Peyer's patch (tissue), 4 donors: Measurements from ENCODE around the gene HM13. TPM values are rescaled to one million over a fixed set of nuclear protein-coding genes. Genes with fewer than 3 reads are reported as not detected.
A peak's percentile ranks its signal among the peaks of the same experiment; 100 is the strongest.

Experiments
- DNase-seq, 3 donors: peaks; one replicate each; pipeline ENCODE4 v3.0.0-alpha.2; 2017 to 2019
- H3K27ac ChIP-seq, 4 donors: fragments of 200-600 bp; sonication (generic); one replicate each; pipeline ENCODE4 v1.5.1; 2016 to 2019
- H3K27me3 ChIP-seq, 2 donors: fragments of 200-600 bp; sonication (generic); one replicate each; pipeline ENCODE4 v1.5.1; 2019
- H3K36me3 ChIP-seq, 3 donors: fragments of 200-600 bp; sonication (generic); one replicate each; pipeline ENCODE4 v1.5.1; 2016 to 2019
- H3K4me1 ChIP-seq, 4 donors: fragments of 200-600 bp; sonication (generic); one replicate each; pipeline ENCODE4 v1.5.1; 2016 to 2019
- H3K4me3 ChIP-seq, 4 donors: fragments of 200-600 bp; sonication (generic); 1 replicate in 3 of 4; 2 replicates in 1 of 4; pipeline ENCODE4 v1.5.1; 2016 to 2019; ENCODE audit warnings: mild to moderate bottlenecking in 1 of 4
- H3K9me3 ChIP-seq, 4 donors: fragments of 200-600 bp; sonication (generic); one replicate each; pipeline ENCODE4 v1.5.1; 2016 to 2019; ENCODE audit warnings: mild to moderate bottlenecking in 1 of 4
- CTCF ChIP-seq, 6 experiments: fragments of 450-650 bp in 4 of 6; fragments of 200-600 bp in 2 of 6; sonication (generic) in 1 of 6; IDR thresholded peaks; one replicate each; pipeline ENCODE4 v1.5.1; 2017 to 2019; ENCODE audit warnings: antibody characterized with exemption in 6 of 6, mild to moderate bottlenecking in 3 of 6, moderate library complexity in 1 of 6
- POLR2A ChIP-seq, 2 donors: fragments of 450-650 bp; IDR thresholded peaks; one replicate each; pipeline ENCODE4 v1.5.1; 2017; ENCODE audit warnings: antibody characterized with exemption in 2 of 2, mild to moderate bottlenecking in 2 of 2, moderate library complexity in 2 of 2
- total RNA-seq, 4 donors: library from RNA; depleted of rRNA; stranded (reverse); fragments of >200 nt; gene quantifications; one replicate each; pipeline ENCODE4 v1.1.0, GENCODE V29; 2016

Gene HM13
- total RNA-seq, 4 donors from 2014 or later, result 38.9 to 97.4 (median 56.3) TPM

- no peaks in the 10 kb centered on the region for H3K27me3 ChIP-seq
- no peak for DNase-seq
- no peaks in the 10 kb centered on the region for H3K9me3 ChIP-seq
- H3K36me3 ChIP-seq, result peaks cover 0 to 64% (median 0%) of the 10 kb centered on the region in 3 donors
- H3K4me3 ChIP-seq, result peak overlapping the region; percentile 37 to 67 (median 52)
- TF ChIP-seq POLR2A (IDR thresholded peaks at IDR 0.05), result no peak
- no peak for TF ChIP-seq CTCF (IDR thresholded peaks at IDR 0.05)
- H3K27ac ChIP-seq, result peak overlapping the region; percentile 68 to 89 (median 86)
- peaks cover 0 to 9% (median 0%) of the 10 kb centered on the region in 4 donors for H3K4me1 ChIP-seq
Measured at GRCh38 chr20:31547720-31548298, 33.6 kb downstream of the HM13 start.

GRCh38 chr20:31548820-31549512 lies 34.7 kb downstream of the HM13 start:
- no peak for DNase-seq
- Histone ChIP-seq H3K36me3 (peaks cover 0 to 71% (median 0%) of the 10 kb centered on the region in 3 donors), H3K9me3 (no peaks in the 10 kb centered on the region), H3K4me1 (peaks cover 0 to 9% (median 0%) of the 10 kb centered on the region in 4 donors), H3K27me3 (no peaks in the 10 kb centered on the region), H3K4me3 (no peak overlapping the region), H3K27ac (no peak overlapping the region)
- TF ChIP-seq CTCF (IDR thresholded peaks at IDR 0.05) (no peak), POLR2A (IDR thresholded peaks at IDR 0.05) (no peak)

- Histone ChIP-seq H3K27me3 (no peaks in the 10 kb centered on the region), H3K9me3 (no peaks in the 10 kb centered on the region), H3K27ac (no peak overlapping the region), H3K4me3 (no peak overlapping the region), H3K36me3 (peaks cover 0 to 71% (median 0%) of the 10 kb centered on the region in 3 donors), H3K4me1 (peaks cover 0 to 9% (median 0%) of the 10 kb centered on the region in 4 donors)
- TF ChIP-seq POLR2A (IDR thresholded peaks at IDR 0.05) (no peak), CTCF (IDR thresholded peaks at IDR 0.05) (no peak)
- no peak for DNase-seq
Measured at GRCh38 chr20:31549513-31549880, 35.3 kb downstream of the HM13 start.

- H3K4me1 ChIP-seq, result peaks cover 0 to 9% (median 0%) of the 10 kb centered on the region in 4 donors
- H3K27ac ChIP-seq, result no peak overlapping the region
- H3K4me3 ChIP-seq, result no peak overlapping the region
- no peak for TF ChIP-seq CTCF (IDR thresholded peaks at IDR 0.05)
- no peak for TF ChIP-seq POLR2A (IDR thresholded peaks at IDR 0.05)
- peaks cover 0 to 72% (median 0%) of the 10 kb centered on the region in 3 donors for H3K36me3 ChIP-seq
- no peak for DNase-seq
- H3K9me3 ChIP-seq, result no peaks in the 10 kb centered on the region
- H3K27me3 ChIP-seq, result no peaks in the 10 kb centered on the region
Measured at GRCh38 chr20:31550099-31550498, 35.9 kb downstream of the HM13 start.

- H3K4me3 ChIP-seq, result no peak overlapping the region
- H3K27ac ChIP-seq, result no peak overlapping the region
- H3K27me3 ChIP-seq, result no peaks in the 10 kb centered on the region
- DNase-seq, result no peak
- TF ChIP-seq CTCF (IDR thresholded peaks at IDR 0.05) (no peak), POLR2A (IDR thresholded peaks at IDR 0.05) (no peak)
- H3K4me1 ChIP-seq, result peaks cover 0 to 9% (median 0%) of the 10 kb centered on the region in 4 donors
- peaks cover 0 to 84% (median 0%) of the 10 kb centered on the region in 3 donors for H3K36me3 ChIP-seq
- no peaks in the 10 kb centered on the region for H3K9me3 ChIP-seq
Measured at GRCh38 chr20:31551163-31552081, 37.2 kb downstream of the HM13 start.
